WTC11 (cell line): ENCODE results near the gene PUM1.

Experiments used
- CREM ChIP-seq: sonication (generic); formaldehyde crosslinking; IDR thresholded peaks from 2 replicates; pipeline ENCODE4 v1.8.1; 2022; ENCODE audit warnings: mild to moderate bottlenecking, missing genetic modification reagents, moderate library complexity
- SP1 ChIP-seq: sonication (generic); formaldehyde crosslinking; conservative IDR thresholded peaks from 2 replicates; pipeline ENCODE4 v1.8.1; 2022; ENCODE audit warnings: missing genetic modification reagents
- TF ChIP-seq, protein P1 (sequence below): fragments of 200-600 bp; IDR thresholded peaks from 2 replicates; pipeline ENCODE4 v1.8.0; 2022; ENCODE audit warnings: antibody characterized with exemption
- TF ChIP-seq, protein P2 (sequence below): sonication (generic); formaldehyde crosslinking; IDR thresholded peaks from 2 replicates; pipeline ENCODE4 v1.8.0; 2022; ENCODE audit warnings: mild to moderate bottlenecking, missing genetic modification reagents
- TF ChIP-seq, protein P3 (sequence below): sonication (generic); formaldehyde crosslinking; conservative IDR thresholded peaks from 2 replicates; pipeline ENCODE4 v1.8.1; 2022; ENCODE audit warnings: mild to moderate bottlenecking, missing genetic modification reagents
- TF ChIP-seq, protein P4 (sequence below): fragments of 250-450 bp; sonication (Bioruptor Pico); IDR thresholded peaks from 2 replicates; pipeline ENCODE4 v2.1.2; 2022; ENCODE audit warnings: mild to moderate bottlenecking, moderate library complexity

DNA sequence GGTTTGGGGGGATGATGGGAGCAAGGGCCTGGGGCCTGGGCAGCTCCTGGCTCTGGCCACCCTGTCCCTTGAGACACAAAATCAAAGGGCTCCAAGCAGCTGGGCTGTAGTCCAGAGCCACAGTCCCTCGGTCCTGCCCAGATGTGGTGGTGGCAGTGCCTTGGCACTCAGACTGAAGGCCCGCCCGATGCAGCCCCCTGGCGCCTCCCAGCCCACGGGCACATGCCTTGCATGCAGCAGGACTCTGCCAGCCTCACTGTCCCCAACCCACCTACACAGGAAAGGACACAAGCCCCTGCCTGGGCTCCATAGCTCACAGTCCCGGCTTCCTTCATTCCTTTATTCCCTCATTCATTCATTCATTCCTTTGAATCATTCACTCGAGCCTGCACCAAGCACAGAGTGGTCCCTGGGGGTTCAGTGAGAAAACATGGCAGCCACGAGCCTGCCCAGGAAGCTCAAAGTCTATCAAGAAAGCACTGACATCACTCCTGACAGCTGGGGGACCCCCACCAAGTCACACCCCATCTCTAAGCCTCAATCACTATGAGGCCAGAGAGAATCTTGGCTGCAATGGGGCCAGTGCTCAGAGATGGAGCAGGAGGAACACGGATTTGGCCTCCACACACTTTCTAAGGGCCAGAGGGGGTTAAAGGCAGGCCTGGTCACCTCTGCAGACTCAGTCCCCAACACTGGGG, 162.8 kb downstream of the PUM1 start:
- TF ChIP-seq, protein P1, sequence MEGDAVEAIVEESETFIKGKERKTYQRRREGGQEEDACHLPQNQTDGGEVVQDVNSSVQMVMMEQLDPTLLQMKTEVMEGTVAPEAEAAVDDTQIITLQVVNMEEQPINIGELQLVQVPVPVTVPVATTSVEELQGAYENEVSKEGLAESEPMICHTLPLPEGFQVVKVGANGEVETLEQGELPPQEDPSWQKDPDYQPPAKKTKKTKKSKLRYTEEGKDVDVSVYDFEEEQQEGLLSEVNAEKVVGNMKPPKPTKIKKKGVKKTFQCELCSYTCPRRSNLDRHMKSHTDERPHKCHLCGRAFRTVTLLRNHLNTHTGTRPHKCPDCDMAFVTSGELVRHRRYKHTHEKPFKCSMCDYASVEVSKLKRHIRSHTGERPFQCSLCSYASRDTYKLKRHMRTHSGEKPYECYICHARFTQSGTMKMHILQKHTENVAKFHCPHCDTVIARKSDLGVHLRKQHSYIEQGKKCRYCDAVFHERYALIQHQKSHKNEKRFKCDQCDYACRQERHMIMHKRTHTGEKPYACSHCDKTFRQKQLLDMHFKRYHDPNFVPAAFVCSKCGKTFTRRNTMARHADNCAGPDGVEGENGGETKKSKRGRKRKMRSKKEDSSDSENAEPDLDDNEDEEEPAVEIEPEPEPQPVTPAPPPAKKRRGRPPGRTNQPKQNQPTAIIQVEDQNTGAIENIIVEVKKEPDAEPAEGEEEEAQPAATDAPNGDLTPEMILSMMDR = no peak
- TF ChIP-seq, protein P2, sequence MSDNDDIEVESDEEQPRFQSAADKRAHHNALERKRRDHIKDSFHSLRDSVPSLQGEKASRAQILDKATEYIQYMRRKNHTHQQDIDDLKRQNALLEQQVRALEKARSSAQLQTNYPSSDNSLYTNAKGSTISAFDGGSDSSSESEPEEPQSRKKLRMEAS (CRISPR knock-in tag) = no peak
- TF ChIP-seq, protein P3, sequence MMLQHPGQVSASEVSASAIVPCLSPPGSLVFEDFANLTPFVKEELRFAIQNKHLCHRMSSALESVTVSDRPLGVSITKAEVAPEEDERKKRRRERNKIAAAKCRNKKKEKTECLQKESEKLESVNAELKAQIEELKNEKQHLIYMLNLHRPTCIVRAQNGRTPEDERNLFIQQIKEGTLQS = no peak
- TF ChIP-seq, protein P4, sequence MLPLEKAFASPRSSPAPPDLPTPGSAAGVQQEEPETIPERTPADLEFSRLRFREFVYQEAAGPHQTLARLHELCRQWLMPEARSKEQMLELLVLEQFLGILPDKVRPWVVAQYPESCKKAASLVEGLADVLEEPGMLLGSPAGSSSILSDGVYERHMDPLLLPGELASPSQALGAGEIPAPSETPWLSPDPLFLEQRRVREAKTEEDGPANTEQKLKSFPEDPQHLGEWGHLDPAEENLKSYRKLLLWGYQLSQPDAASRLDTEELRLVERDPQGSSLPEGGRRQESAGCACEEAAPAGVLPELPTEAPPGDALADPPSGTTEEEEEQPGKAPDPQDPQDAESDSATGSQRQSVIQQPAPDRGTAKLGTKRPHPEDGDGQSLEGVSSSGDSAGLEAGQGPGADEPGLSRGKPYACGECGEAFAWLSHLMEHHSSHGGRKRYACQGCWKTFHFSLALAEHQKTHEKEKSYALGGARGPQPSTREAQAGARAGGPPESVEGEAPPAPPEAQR (CRISPR knock-in tag) = no peak
- TF ChIP-seq CREM = no peak
- no peak for TF ChIP-seq SP1
